Ovary (tissue), 9 donors: ENCODE results near the gene DNER. TPM values are rescaled to one million over a fixed set of nuclear protein-coding genes. Genes with fewer than 3 reads are reported as not detected.

Source experiments
- DNase-seq, 5 donors: peaks; one replicate each; pipeline ENCODE4 v3.0.0-alpha.2; 2019 to 2020
- H3K27ac ChIP-seq, 2 donors: fragments of 200-600 bp; one replicate each; pipeline versions ENCODE4 v1.5.1 to v1.8.0; 2019 to 2022
- H3K27me3 ChIP-seq: fragments of 200-600 bp; one replicate; pipeline ENCODE4 v1.8.0; 2022
- H3K36me3 ChIP-seq: fragments of 200-600 bp; sonication (generic); one replicate; pipeline ENCODE4 v1.5.1; 2019
- H3K4me1 ChIP-seq: one replicate; pipeline ENCODE4 v1.8.1; 2013; ENCODE audit warnings: mild to moderate bottlenecking, moderate library complexity; ENCODE audit not compliant: insufficient read depth
- H3K4me3 ChIP-seq: fragments of 200-600 bp; sonication (generic); one replicate; pipeline ENCODE4 v1.5.1; 2017
- H3K9me3 ChIP-seq, 2 donors: fragments of 200-600 bp in 1 of 2; sonication (generic) in 1 of 2; one replicate each; pipeline versions ENCODE4 v1.5.1 to v1.8.1; 2013 to 2019; ENCODE audit warnings: mild to moderate bottlenecking in 1 of 2, moderate library complexity in 1 of 2
- EP300 ChIP-seq: sonication (generic); formaldehyde crosslinking; IDR thresholded peaks from one replicate; pipeline ENCODE4 v1.6.1; 2017; ENCODE audit warnings: antibody characterized with exemption
- POLR2A ChIP-seq: fragments of 450-650 bp; IDR thresholded peaks from one replicate; pipeline ENCODE4 v1.6.1; 2017; ENCODE audit warnings: antibody characterized with exemption, mild to moderate bottlenecking, moderate library complexity
- WGBS, 3 donors: extraction: QIAGEN DNeasy Blood & Tissue Kit in 1 of 3; methylation state at CpG; one replicate each; pipeline versions ENCODE4 v1.1.5 to v1.1.7; 2013 to 2017; 5-methylcytosine and 5-hydroxymethylcytosine counted together
- intact Hi-C, 4 donors: fragments of 100-400 bp; cut with DNase I; formaldehyde crosslinking; loops; one replicate each; pipeline versions ENCODE4 v1.11.0 to v1.15.1; 2022 to 2023
- polyA plus RNA-seq, 2 donors: library from polyadenylated mRNA; stranded (reverse); fragments of 200-250 nt in 1 of 2; fragments of 350-450 nt in 1 of 2; fragmentation: Illumina TruSeq in 1 of 2; extraction: RNeasy Lipid Tissue Mini Kit (QIAGEN cat#74804) in 1 of 2; gene quantifications; one replicate each; pipeline ENCODE4 v1.2.3, GENCODE V29; 2013 to 2014
- total RNA-seq, 7 donors: library from RNA; depleted of rRNA in 2 of 7; stranded (reverse); fragments of >200 nt in 2 of 7; fragmentation: NEBNext Ultra II Directional in 3 of 7; extraction: Animal tissue kit (Norgen Biotek cat#: 25700) in 3 of 7; gene quantifications; one replicate each; pipeline versions ENCODE4 v1.1.0 to v1.2.4, GENCODE V29; 2016 to 2023
- TF ChIP-seq, protein P1 (sequence below), 3 donors: fragments of 450-650 bp in 2 of 3; fragments of 200-600 bp in 1 of 3; IDR thresholded peaks; one replicate each; pipeline versions ENCODE4 v1.5.1 to v1.8.0; 2016 to 2022; ENCODE audit warnings: antibody characterized with exemption in 3 of 3, mild to moderate bottlenecking in 1 of 3
- donor health status: DM: no; HTN: no; CAD: no; lungs with moderate emphysema.
- donor health status: DM: no; HTN: no; CAD: no.
- donor health status: Bipolar disorder and iron deficiency.
- donor health status: DM: yes; HTN: yes; CAD: no.
- donor health status: DM: no; HTN: no; CAD: no.
- donor health status: DM: yes; HTN: yes; CAD: no.

The DNER gene
- total and polyA plus RNA-seq, 9 donors: 0.17 to 2.7 (median 1.2) TPM; not detected in 1

DNA sequence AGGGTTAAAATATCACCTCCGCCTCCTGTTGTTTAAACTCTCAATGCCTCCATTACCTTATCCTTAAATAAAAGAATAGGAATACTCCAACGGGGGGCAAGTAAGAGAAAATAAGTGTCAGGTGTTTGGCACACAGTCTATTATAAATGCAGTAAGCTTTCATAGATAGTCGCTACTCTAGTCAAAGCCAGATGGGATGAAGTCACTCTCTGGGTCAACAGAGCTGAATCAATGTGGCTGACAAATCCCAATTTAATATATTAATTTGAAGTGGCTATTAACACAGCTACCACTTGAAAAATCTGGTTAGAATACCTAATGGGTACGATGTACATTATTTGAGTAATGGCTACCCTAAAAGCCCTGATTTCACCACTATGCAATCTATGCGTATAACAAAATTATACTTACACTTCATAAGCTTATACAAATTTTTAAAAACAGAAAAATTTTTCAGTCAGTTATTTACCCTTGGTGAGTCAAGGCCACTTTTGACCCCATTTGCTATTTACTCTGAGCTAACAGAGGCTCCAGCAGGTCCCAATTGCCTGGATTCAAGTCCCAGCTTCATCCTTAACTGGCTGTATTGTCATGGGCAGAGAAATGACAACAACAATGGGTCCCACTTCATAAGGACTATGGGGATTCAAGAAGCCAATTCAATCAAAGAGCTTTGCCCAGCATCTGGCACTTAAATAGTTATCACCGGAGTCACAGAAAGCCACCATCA lies 275.8 kb downstream of the DNER start:
- Histone ChIP-seq H3K4me1 (no peaks in the 10 kb centered on the region), H3K9me3 (no peaks in the 10 kb centered on the region), H3K4me3 (no peak overlapping the region), H3K27ac (no peak overlapping the region), H3K27me3 (no peaks in the 10 kb centered on the region), H3K36me3 (no peaks in the 10 kb centered on the region)
- DNase-seq: no peak
- intact Hi-C loops: loop anchor here in 2 of 4 donors (10.0 kb wide), 2 partner anchors 146 to 164 kb away; partner anchors contain the start of gene PID1 (in 1 of the 2)
- TF ChIP-seq EP300: no peak
- TF ChIP-seq, protein P1, sequence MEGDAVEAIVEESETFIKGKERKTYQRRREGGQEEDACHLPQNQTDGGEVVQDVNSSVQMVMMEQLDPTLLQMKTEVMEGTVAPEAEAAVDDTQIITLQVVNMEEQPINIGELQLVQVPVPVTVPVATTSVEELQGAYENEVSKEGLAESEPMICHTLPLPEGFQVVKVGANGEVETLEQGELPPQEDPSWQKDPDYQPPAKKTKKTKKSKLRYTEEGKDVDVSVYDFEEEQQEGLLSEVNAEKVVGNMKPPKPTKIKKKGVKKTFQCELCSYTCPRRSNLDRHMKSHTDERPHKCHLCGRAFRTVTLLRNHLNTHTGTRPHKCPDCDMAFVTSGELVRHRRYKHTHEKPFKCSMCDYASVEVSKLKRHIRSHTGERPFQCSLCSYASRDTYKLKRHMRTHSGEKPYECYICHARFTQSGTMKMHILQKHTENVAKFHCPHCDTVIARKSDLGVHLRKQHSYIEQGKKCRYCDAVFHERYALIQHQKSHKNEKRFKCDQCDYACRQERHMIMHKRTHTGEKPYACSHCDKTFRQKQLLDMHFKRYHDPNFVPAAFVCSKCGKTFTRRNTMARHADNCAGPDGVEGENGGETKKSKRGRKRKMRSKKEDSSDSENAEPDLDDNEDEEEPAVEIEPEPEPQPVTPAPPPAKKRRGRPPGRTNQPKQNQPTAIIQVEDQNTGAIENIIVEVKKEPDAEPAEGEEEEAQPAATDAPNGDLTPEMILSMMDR (IDR thresholded peaks at IDR 0.05): no peak
- TF ChIP-seq POLR2A: no peak
- WGBS, 3 donors: 90 to 95% (median 95%) methylated on average over 6 of the region's 6 CpGs

DNA sequence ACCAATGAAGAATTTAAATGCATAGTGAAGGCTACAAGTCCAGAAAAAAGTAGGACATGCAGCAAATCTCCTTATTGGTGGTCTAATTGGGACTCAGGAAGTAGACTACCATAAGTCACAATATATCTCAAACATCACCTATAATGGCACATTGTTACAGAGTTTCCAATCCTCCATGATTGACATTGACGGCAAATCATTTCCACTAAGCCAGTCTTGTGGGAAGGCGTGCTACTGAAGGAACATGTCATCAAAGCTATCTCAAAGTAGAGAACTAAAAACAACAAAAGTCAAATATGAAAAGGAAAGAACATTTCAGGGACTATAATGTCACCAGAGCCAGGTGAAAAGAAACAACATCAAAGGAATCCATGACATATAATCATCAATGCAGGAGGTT lies 276.9 kb downstream of the DNER start:
- no peaks in the 10 kb centered on the region for H3K27me3 ChIP-seq
- intact Hi-C loops: loop anchor here in 2 of 4 donors (10.0 kb wide), 2 partner anchors 147 to 163 kb away; partner anchors contain the start of gene PID1 (in 1 of the 2)
- no peaks in the 10 kb centered on the region for H3K9me3 ChIP-seq
- H3K36me3 ChIP-seq: no peaks in the 10 kb centered on the region
- WGBS, 3 donors: 94 to 98% (median 98%) methylated on average over 2 of the region's 2 CpGs
- H3K4me3 ChIP-seq: no peak overlapping the region
- TF ChIP-seq EP300 (no peak), POLR2A (no peak)
- TF ChIP-seq, protein P1 (IDR thresholded peaks at IDR 0.05): no peak
- no peaks in the 10 kb centered on the region for H3K4me1 ChIP-seq
- DNase-seq: no peak
- H3K27ac ChIP-seq: no peak overlapping the region

DNA sequence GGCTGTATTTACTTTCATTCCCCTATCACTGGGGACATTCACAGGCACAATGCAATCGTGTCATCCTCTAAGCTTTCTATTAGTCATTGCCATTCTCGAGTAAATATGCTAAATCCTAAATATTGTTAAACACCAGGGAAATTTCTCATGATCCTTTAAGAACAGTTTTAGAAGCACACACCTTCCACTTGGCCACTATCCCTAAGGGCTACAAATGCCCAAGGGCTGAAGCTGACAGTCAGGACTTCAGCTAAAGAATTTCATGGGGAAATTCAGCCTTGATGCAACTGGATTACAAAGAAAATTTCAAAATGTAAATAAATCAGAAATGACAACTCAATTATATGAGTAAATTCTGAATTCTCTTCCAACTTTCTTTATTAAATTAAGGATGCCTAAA lies 280.2 kb downstream of the DNER start:
- H3K4me3 ChIP-seq: no peak overlapping the region
- H3K9me3 ChIP-seq: no peaks in the 10 kb centered on the region
- H3K27ac ChIP-seq: no peak overlapping the region
- TF ChIP-seq EP300 (no peak), POLR2A (no peak)
- TF ChIP-seq, protein P1 (IDR thresholded peaks at IDR 0.05): no peak
- intact Hi-C loops: loop anchor here in 2 of 4 donors (5.0 to 10.0 kb wide), 3 partner anchors 151 to 159 kb away; partner anchors contain the start of gene PID1 (in 1 of the 2)
- no peaks in the 10 kb centered on the region for H3K27me3 ChIP-seq
- H3K4me1 ChIP-seq: no peaks in the 10 kb centered on the region
- DNase-seq: no peak
- 30 to 36% (median 33%) methylated on average over 2 of the region's 2 CpGs for WGBS, 3 donors
- H3K36me3 ChIP-seq: no peaks in the 10 kb centered on the region

DNA sequence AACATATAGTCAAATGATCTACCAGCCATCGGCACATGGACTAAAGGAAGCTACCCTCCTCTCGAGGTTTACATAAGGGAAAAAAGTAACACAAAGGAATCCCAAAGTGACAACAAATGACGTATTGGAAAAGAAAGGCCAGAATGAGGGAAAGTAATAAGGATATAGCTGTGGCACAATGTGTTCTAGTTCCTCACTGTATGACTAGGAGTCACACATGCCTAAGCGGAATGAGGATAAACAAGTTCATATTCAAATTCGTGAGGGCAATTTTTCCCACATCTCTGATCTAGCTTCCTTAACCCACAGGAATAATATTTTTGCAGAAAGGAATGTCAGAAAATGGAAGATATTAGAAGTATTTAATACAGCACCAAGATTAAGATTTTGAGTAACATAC lies 281.0 kb downstream of the DNER start:
- WGBS, 3 donors: 67 to 70% (median 69%) methylated on average over 5 of the region's 5 CpGs
- intact Hi-C loops: loop anchor here in 2 of 4 donors (5.0 to 10.0 kb wide), 3 partner anchors 151 to 159 kb away; partner anchors contain the start of gene PID1 (in 1 of the 2)

More for the DNA sequence above, 281.0 kb downstream of the DNER start:
- TF ChIP-seq, protein P1 (IDR thresholded peaks at IDR 0.05): no peak
- TF ChIP-seq POLR2A: no peak
- no peak for TF ChIP-seq EP300
- Histone ChIP-seq H3K27ac (no peak overlapping the region), H3K27me3 (no peaks in the 10 kb centered on the region), H3K9me3 (no peaks in the 10 kb centered on the region), H3K4me3 (no peak overlapping the region), H3K4me1 (no peaks in the 10 kb centered on the region), H3K36me3 (no peaks in the 10 kb centered on the region)
- DNase-seq: no peak
